HepG2 (cell line): ENCODE results near the gene IARS2. TPM values are rescaled to one million over a fixed set of nuclear protein-coding genes. Genes with fewer than 3 reads are reported as not detected.
A peak's percentile ranks its signal among the peaks of the same experiment; 100 is the strongest.

Source experiments
- GABPA ChIP-seq, 2 experiments: IDR thresholded peaks; 2 replicates each; pipeline ENCODE4 v1.6.1; 2011 to 2016; ENCODE audit warnings: low read depth in 2 of 2, low read length in 1 of 2, missing biosample characterization in 1 of 2, missing genetic modification characterization in 1 of 2
- GABPB1 ChIP-seq: IDR thresholded peaks from 2 replicates; pipeline ENCODE4 v1.6.1; 2016; ENCODE audit warnings: mild to moderate bottlenecking, missing genetic modification reagents, moderate library complexity, missing compliant biosample characterization
- HES4 ChIP-seq: sonication (generic); formaldehyde crosslinking; IDR thresholded peaks from 2 replicates; pipeline ENCODE4 v1.9.0; 2021; ENCODE audit warnings: mild to moderate bottlenecking, missing genetic modification reagents, borderline replicate concordance
- HHEX ChIP-seq: IDR thresholded peaks from 2 replicates; pipeline ENCODE4 v1.6.1; 2016; ENCODE audit warnings: control low read depth
- HNRNPLL ChIP-seq: fragments of 200-400 bp; formaldehyde crosslinking; IDR thresholded peaks from 2 replicates; pipeline ENCODE4 v1.6.1; 2017; ENCODE audit warnings: mild to moderate bottlenecking, low read depth, low read length; ENCODE audit not compliant: poor library complexity, severe bottlenecking
- RXRB ChIP-seq: IDR thresholded peaks from 2 replicates; pipeline ENCODE4 v1.6.1; 2016; ENCODE audit warnings: borderline replicate concordance, missing genetic modification reagents, missing compliant biosample characterization
- SALL2 ChIP-seq: sonication (generic); formaldehyde crosslinking; IDR thresholded peaks from 2 replicates; pipeline ENCODE4 v1.8.1; 2023; ENCODE audit warnings: mild to moderate bottlenecking, missing genetic modification reagents, inconsistent platforms
- TSC22D2 ChIP-seq: sonication (generic); formaldehyde crosslinking; IDR thresholded peaks from 2 replicates; pipeline ENCODE4 v1.5.1; 2020; ENCODE audit warnings: missing genetic modification reagents, mild to moderate bottlenecking, borderline replicate concordance
- ZBTB25 ChIP-seq: IDR thresholded peaks from 2 replicates; pipeline ENCODE4 v1.6.1; 2018; ENCODE audit warnings: missing genetic modification reagents
- ZFP62 ChIP-seq: sonication (generic); formaldehyde crosslinking; IDR thresholded peaks from 2 replicates; pipeline ENCODE4 v1.4.0; 2020; ENCODE audit warnings: missing genetic modification reagents
- ZGPAT ChIP-seq: IDR thresholded peaks from 2 replicates; pipeline ENCODE4 v1.6.1; 2016; ENCODE audit warnings: mild to moderate bottlenecking
- ZNF264 ChIP-seq: sonication (generic); formaldehyde crosslinking; IDR thresholded peaks from 2 replicates; pipeline ENCODE4 v1.4.0; 2020; ENCODE audit warnings: missing genetic modification reagents
- ZNF383 ChIP-seq: sonication (generic); formaldehyde crosslinking; IDR thresholded peaks from 2 replicates; pipeline ENCODE4 v1.4.0; 2020; ENCODE audit warnings: missing genetic modification reagents, mild to moderate bottlenecking, borderline replicate concordance
- ZNF672 ChIP-seq: sonication (generic); formaldehyde crosslinking; IDR thresholded peaks from 2 replicates; pipeline ENCODE4 v1.8.1; 2022; ENCODE audit warnings: missing genetic modification reagents
- ZNF761 ChIP-seq: sonication (generic); formaldehyde crosslinking; conservative IDR thresholded peaks from 2 replicates; pipeline ENCODE4 v1.4.0; 2020; ENCODE audit warnings: mild to moderate bottlenecking, missing genetic modification reagents
- ZNF784 ChIP-seq: sonication (generic); formaldehyde crosslinking; IDR thresholded peaks from 2 replicates; pipeline ENCODE4 v1.5.1; 2020; ENCODE audit warnings: missing genetic modification reagents, mild to moderate bottlenecking, borderline replicate concordance
- ZNF850 ChIP-seq: sonication (generic); formaldehyde crosslinking; conservative IDR thresholded peaks from 2 replicates; pipeline ENCODE4 v1.9.0; 2021; ENCODE audit warnings: mild to moderate bottlenecking, missing genetic modification reagents
- ZSCAN29 ChIP-seq: sonication (generic); formaldehyde crosslinking; conservative IDR thresholded peaks from 2 replicates; pipeline ENCODE4 v1.4.0; 2020; ENCODE audit warnings: mild to moderate bottlenecking, missing genetic modification reagents
- polyA plus RNA-seq, 8 experiments: library from polyadenylated mRNA; depleted of rRNA in 3 of 8; stranded (reverse) in 7 of 8; unstranded in 1 of 8; fragments of >200 nt; fragmentation: Illumina TruSeq in 4 of 8; extraction: Trizol in 4 of 8; gene quantifications; 2 replicates each; pipeline versions ENCODE4 v1.2.1 to v1.2.3, GENCODE V29; 2011 to 2016; ENCODE audit warnings: low read depth in 4 of 8, missing spikeins in 1 of 8, mixed read lengths in 1 of 8; ENCODE audit not compliant: insufficient read depth in 1 of 8
- total RNA-seq, 5 experiments: library from RNA; depleted of rRNA; stranded (reverse); fragments of >200 nt; fragmentation: Illumina TruSeq; extraction: Trizol; gene quantifications; 2 replicates each; pipeline ENCODE4 v1.2.3, GENCODE V29; 2016; ENCODE audit warnings: low read depth in 1 of 5
- TF ChIP-seq, protein P1 (sequence below): sonication (generic); formaldehyde crosslinking; IDR thresholded peaks from 2 replicates; pipeline ENCODE4 v1.5.1; 2020; ENCODE audit warnings: missing genetic modification reagents, mild to moderate bottlenecking, borderline replicate concordance
- TF ChIP-seq, protein P2 (sequence below): sonication (generic); formaldehyde crosslinking; IDR thresholded peaks from 2 replicates; pipeline ENCODE4 v1.4.0; 2020; ENCODE audit warnings: missing genetic modification reagents, borderline replicate concordance

The IARS2 gene
- total and polyA plus RNA-seq, 2 of the 13 experiments (the other 11 are each of a cell fraction or from before 2014, with no cell fraction given) = 28.6 to 122 TPM

- TF ChIP-seq HNRNPLL = peak; percentile 98
- peak; percentile 30; the same call in 1 of the 2 replicates for TF ChIP-seq SALL2
- peak; percentile 90 for TF ChIP-seq ZGPAT (CRISPR knock-in tag)
- TF ChIP-seq ZNF264 = no peak
- TF ChIP-seq ZNF784 = peak; percentile 29; the same call in 1 of the 2 replicates
- TF ChIP-seq GABPA (IDR thresholded peaks at IDR 0.05; ENCODE audit: low read depth, low read length) = no peak
- peak; percentile 54; the same call in 1 of the 2 replicates for TF ChIP-seq GABPA (CRISPR knock-in tag; IDR thresholded peaks at IDR 0.05; ENCODE audit: low read depth)
- TF ChIP-seq ZFP62 (CRISPR knock-in tag) = no peak
- TF ChIP-seq ZNF383 (CRISPR knock-in tag) = no peak
- TF ChIP-seq GABPB1 (CRISPR knock-in tag) = peak; percentile 89
- TF ChIP-seq HES4 (CRISPR knock-in tag) = peak; percentile 86; the same call in 1 of the 2 replicates
- peak; percentile 47 for TF ChIP-seq TSC22D2 (CRISPR knock-in tag)
- TF ChIP-seq ZNF672 = peak; percentile 80; the same call in 1 of the 2 replicates
- TF ChIP-seq ZSCAN29 (CRISPR knock-in tag) = peak; percentile 8; the same call in 1 of the 2 replicates
- TF ChIP-seq RXRB (CRISPR knock-in tag) = peak; percentile 80
- TF ChIP-seq, protein P1, sequence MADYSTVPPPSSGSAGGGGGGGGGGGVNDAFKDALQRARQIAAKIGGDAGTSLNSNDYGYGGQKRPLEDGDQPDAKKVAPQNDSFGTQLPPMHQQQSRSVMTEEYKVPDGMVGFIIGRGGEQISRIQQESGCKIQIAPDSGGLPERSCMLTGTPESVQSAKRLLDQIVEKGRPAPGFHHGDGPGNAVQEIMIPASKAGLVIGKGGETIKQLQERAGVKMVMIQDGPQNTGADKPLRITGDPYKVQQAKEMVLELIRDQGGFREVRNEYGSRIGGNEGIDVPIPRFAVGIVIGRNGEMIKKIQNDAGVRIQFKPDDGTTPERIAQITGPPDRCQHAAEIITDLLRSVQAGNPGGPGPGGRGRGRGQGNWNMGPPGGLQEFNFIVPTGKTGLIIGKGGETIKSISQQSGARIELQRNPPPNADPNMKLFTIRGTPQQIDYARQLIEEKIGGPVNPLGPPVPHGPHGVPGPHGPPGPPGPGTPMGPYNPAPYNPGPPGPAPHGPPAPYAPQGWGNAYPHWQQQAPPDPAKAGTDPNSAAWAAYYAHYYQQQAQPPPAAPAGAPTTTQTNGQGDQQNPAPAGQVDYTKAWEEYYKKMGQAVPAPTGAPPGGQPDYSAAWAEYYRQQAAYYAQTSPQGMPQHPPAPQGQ (CRISPR knock-in tag) = 0 out of 2 replicates have a peak, but pooled peaks have one; percentile 51
- TF ChIP-seq HHEX (CRISPR knock-in tag) = no peak
- TF ChIP-seq, protein P2, sequence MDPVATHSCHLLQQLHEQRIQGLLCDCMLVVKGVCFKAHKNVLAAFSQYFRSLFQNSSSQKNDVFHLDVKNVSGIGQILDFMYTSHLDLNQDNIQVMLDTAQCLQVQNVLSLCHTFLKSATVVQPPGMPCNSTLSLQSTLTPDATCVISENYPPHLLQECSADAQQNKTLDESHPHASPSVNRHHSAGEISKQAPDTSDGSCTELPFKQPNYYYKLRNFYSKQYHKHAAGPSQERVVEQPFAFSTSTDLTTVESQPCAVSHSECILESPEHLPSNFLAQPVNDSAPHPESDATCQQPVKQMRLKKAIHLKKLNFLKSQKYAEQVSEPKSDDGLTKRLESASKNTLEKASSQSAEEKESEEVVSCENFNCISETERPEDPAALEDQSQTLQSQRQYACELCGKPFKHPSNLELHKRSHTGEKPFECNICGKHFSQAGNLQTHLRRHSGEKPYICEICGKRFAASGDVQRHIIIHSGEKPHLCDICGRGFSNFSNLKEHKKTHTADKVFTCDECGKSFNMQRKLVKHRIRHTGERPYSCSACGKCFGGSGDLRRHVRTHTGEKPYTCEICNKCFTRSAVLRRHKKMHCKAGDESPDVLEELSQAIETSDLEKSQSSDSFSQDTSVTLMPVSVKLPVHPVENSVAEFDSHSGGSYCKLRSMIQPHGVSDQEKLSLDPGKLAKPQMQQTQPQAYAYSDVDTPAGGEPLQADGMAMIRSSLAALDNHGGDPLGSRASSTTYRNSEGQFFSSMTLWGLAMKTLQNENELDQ (CRISPR knock-in tag) = no peak
- TF ChIP-seq ZNF761 (CRISPR knock-in tag) = 0 out of 2 replicates have a peak, but pooled peaks have one; percentile 42
- TF ChIP-seq ZNF850 (CRISPR knock-in tag) = no peak
- TF ChIP-seq ZBTB25 = peak; percentile 96
Observed at GRCh38 chr1:220046052-220046930, 47.6 kb upstream of the IARS2 start, which contains the start of gene EPRS1 (continued).
